ENCODE results near the gene PRRC1. TPM values are rescaled to one million over a fixed set of nuclear protein-coding genes. Genes with fewer than 3 reads are reported as not detected.

PRRC1 gene
- total and polyA plus RNA-seq, 4 donors = 19.6 to 44.1 (median 25.6) TPM

DNA sequence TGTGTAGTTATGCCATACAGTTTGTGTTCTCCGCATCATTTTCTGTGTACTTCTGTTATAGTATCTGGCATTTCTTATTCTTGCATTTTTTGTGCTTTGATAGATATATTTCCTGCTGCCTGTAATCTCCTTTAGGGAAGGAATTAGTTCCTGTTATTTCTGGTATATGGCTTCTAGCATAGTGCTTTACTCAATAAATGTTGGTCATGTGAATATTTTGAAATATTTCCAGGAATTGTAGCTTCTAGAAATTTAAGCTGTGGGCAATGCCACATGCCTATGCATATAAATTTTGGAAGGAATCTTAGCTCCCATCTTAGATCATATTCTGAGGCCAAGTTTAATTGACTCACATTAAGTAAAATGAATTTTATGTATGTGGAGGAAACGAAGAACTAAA, 11.5 kb upstream of the PRRC1 start:
- H3K9ac ChIP-seq (ENCODE audit: low read depth in 1 of 2, low read length in 2 of 2) = no peak overlapping the region
- no peak for DNase-seq (ENCODE audit: low spot score)
- TF ChIP-seq TAF1 (conservative IDR thresholded peaks at IDR 0.05) = no peak
- TF ChIP-seq, protein P1, sequence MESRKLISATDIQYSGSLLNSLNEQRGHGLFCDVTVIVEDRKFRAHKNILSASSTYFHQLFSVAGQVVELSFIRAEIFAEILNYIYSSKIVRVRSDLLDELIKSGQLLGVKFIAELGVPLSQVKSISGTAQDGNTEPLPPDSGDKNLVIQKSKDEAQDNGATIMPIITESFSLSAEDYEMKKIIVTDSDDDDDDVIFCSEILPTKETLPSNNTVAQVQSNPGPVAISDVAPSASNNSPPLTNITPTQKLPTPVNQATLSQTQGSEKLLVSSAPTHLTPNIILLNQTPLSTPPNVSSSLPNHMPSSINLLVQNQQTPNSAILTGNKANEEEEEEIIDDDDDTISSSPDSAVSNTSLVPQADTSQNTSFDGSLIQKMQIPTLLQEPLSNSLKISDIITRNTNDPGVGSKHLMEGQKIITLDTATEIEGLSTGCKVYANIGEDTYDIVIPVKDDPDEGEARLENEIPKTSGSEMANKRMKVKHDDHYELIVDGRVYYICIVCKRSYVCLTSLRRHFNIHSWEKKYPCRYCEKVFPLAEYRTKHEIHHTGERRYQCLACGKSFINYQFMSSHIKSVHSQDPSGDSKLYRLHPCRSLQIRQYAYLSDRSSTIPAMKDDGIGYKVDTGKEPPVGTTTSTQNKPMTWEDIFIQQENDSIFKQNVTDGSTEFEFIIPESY (IDR thresholded peaks at IDR 0.05) = no peak
- H3K4me1 ChIP-seq (ENCODE audit: control insufficient read depth in 4 of 4, insufficient read depth in 4 of 4, low read length in 3 of 4) = no peaks in the 10 kb centered on the region
- no peaks in the 10 kb centered on the region for H3K27me3 ChIP-seq (ENCODE audit: control insufficient read depth in 4 of 4, insufficient read depth in 4 of 4, low read length in 3 of 4)
- WGBS = 74% methylated on average over 2 of the region's 2 CpGs
- no peaks in the 10 kb centered on the region for H3K9me3 ChIP-seq (ENCODE audit: control insufficient read depth in 4 of 4, low read length in 3 of 4)
- no peak overlapping the region for H3K27ac ChIP-seq (ENCODE audit: low read depth in 1 of 2, low read length in 2 of 2)
- no peak overlapping the region for H3K4me3 ChIP-seq (ENCODE audit: low read depth in 1 of 3, low read length in 3 of 3)
- H3K36me3 ChIP-seq (ENCODE audit: control insufficient read depth in 4 of 4, insufficient read depth in 3 of 4, low read depth in 1 of 4, low read length in 3 of 4) = no peaks in the 10 kb centered on the region

DNA sequence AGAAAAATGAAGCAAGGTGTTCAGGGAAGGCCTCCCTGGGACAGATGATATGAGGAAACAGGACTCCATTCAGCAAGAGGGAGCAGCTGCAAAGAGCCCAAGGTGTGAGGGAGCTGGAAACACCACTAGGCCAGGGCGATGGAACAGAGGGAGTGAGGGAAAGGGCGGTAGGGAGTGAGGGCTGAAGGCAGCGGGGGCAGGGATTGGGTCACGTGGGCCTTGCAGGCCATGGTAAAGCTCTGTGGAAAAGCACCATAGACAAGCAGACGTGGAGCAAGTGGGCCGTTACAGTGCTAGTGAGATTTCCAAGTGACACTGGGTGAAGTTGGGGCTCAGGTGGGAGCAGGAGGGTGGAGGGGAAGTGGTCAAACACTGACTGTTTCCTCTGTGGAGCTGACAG, 10.8 kb upstream of the PRRC1 start:
- Histone ChIP-seq H3K9ac (ENCODE audit: low read depth in 1 of 2, low read length in 2 of 2) (no peak overlapping the region), H3K36me3 (ENCODE audit: control insufficient read depth in 4 of 4, insufficient read depth in 3 of 4, low read depth in 1 of 4, low read length in 3 of 4) (no peaks in the 10 kb centered on the region), H3K4me3 (ENCODE audit: low read depth in 1 of 3, low read length in 3 of 3) (no peak overlapping the region), H3K9me3 (ENCODE audit: control insufficient read depth in 4 of 4, low read length in 3 of 4) (no peaks in the 10 kb centered on the region), H3K27me3 (ENCODE audit: control insufficient read depth in 4 of 4, insufficient read depth in 4 of 4, low read length in 3 of 4) (no peaks in the 10 kb centered on the region), H3K27ac (ENCODE audit: low read depth in 1 of 2, low read length in 2 of 2) (no peak overlapping the region), H3K4me1 (ENCODE audit: control insufficient read depth in 4 of 4, insufficient read depth in 4 of 4, low read length in 3 of 4) (no peaks in the 10 kb centered on the region)
- no peak for DNase-seq (ENCODE audit: low spot score)
- 86% methylated on average over 6 of the region's 6 CpGs for WGBS
- no peak for TF ChIP-seq SP1 (IDR thresholded peaks at IDR 0.05)
- TF ChIP-seq TAF1 (conservative IDR thresholded peaks at IDR 0.05) = no peak
- TF ChIP-seq, protein P2, sequence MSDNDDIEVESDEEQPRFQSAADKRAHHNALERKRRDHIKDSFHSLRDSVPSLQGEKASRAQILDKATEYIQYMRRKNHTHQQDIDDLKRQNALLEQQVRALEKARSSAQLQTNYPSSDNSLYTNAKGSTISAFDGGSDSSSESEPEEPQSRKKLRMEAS (IDR thresholded peaks at IDR 0.05) = no peak
- TF ChIP-seq, protein P3, sequence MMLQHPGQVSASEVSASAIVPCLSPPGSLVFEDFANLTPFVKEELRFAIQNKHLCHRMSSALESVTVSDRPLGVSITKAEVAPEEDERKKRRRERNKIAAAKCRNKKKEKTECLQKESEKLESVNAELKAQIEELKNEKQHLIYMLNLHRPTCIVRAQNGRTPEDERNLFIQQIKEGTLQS (IDR thresholded peaks at IDR 0.05) = no peak
- no peak for TF ChIP-seq EGR1 (IDR thresholded peaks at IDR 0.05; ENCODE audit: low read depth in 2 of 2)
- TF ChIP-seq JUND (IDR thresholded peaks at IDR 0.05) = no peak
- TF ChIP-seq GABPA (IDR thresholded peaks at IDR 0.05 in 1 of 2, conservative IDR thresholded peaks at IDR 0.05 in 1 of 2) = no peak
- TF ChIP-seq HNF4A (conservative IDR thresholded peaks at IDR 0.05) = no peak
- TF ChIP-seq, protein P4, sequence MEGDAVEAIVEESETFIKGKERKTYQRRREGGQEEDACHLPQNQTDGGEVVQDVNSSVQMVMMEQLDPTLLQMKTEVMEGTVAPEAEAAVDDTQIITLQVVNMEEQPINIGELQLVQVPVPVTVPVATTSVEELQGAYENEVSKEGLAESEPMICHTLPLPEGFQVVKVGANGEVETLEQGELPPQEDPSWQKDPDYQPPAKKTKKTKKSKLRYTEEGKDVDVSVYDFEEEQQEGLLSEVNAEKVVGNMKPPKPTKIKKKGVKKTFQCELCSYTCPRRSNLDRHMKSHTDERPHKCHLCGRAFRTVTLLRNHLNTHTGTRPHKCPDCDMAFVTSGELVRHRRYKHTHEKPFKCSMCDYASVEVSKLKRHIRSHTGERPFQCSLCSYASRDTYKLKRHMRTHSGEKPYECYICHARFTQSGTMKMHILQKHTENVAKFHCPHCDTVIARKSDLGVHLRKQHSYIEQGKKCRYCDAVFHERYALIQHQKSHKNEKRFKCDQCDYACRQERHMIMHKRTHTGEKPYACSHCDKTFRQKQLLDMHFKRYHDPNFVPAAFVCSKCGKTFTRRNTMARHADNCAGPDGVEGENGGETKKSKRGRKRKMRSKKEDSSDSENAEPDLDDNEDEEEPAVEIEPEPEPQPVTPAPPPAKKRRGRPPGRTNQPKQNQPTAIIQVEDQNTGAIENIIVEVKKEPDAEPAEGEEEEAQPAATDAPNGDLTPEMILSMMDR (IDR thresholded peaks at IDR 0.05; ENCODE audit: low read depth, low read length, missing input control) = no peak
- no peak for TF ChIP-seq RXRA (IDR thresholded peaks at IDR 0.05)
- no peak for TF ChIP-seq HNF4G (IDR thresholded peaks at IDR 0.05)
- TF ChIP-seq, protein P5, sequence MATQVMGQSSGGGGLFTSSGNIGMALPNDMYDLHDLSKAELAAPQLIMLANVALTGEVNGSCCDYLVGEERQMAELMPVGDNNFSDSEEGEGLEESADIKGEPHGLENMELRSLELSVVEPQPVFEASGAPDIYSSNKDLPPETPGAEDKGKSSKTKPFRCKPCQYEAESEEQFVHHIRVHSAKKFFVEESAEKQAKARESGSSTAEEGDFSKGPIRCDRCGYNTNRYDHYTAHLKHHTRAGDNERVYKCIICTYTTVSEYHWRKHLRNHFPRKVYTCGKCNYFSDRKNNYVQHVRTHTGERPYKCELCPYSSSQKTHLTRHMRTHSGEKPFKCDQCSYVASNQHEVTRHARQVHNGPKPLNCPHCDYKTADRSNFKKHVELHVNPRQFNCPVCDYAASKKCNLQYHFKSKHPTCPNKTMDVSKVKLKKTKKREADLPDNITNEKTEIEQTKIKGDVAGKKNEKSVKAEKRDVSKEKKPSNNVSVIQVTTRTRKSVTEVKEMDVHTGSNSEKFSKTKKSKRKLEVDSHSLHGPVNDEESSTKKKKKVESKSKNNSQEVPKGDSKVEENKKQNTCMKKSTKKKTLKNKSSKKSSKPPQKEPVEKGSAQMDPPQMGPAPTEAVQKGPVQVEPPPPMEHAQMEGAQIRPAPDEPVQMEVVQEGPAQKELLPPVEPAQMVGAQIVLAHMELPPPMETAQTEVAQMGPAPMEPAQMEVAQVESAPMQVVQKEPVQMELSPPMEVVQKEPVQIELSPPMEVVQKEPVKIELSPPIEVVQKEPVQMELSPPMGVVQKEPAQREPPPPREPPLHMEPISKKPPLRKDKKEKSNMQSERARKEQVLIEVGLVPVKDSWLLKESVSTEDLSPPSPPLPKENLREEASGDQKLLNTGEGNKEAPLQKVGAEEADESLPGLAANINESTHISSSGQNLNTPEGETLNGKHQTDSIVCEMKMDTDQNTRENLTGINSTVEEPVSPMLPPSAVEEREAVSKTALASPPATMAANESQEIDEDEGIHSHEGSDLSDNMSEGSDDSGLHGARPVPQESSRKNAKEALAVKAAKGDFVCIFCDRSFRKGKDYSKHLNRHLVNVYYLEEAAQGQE (IDR thresholded peaks at IDR 0.05) = no peak
- no peak for TF ChIP-seq FOXA1 (IDR thresholded peaks at IDR 0.05)
- TF ChIP-seq YY1 (IDR thresholded peaks at IDR 0.05) = no peak

Data from liver (tissue), 9 donors.